ENCODE measurements around the gene PTBP3.

GRCh38 chr9:112232233-112232632 is 101.2 kb downstream of the PTBP3 start:
- TF ChIP-seq CTCF (conservative IDR thresholded peaks at IDR 0.05 in 1 of 2, IDR thresholded peaks at IDR 0.05 in 1 of 2; ENCODE audit: extremely low read depth in 1 of 2, insufficient read depth in 1 of 2, low read depth in 1 of 2, low read length in 2 of 2) (no peak), EZH2 (IDR thresholded peaks at IDR 0.05; ENCODE audit: borderline replicate concordance, low read length) (no peak)

All from mammary epithelial cell (primary cell).